HG03378 (cell line): ENCODE data around the gene MEF2B.
"Not testable (repeated sequence)": the region's sequence is repeated elsewhere in the genome, so short reads cannot be mapped to it uniquely, and the experiment has no call there.

Experiments used
- ATAC-seq: cut with Tn5 transposase; IDR thresholded peaks from one replicate; pipeline ENCODE4 v1.9.1; 2021; ENCODE audit warnings: mild to moderate bottlenecking, moderate library complexity; ENCODE audit not compliant: unreplicated experiment

MEF2B gene

DNA sequence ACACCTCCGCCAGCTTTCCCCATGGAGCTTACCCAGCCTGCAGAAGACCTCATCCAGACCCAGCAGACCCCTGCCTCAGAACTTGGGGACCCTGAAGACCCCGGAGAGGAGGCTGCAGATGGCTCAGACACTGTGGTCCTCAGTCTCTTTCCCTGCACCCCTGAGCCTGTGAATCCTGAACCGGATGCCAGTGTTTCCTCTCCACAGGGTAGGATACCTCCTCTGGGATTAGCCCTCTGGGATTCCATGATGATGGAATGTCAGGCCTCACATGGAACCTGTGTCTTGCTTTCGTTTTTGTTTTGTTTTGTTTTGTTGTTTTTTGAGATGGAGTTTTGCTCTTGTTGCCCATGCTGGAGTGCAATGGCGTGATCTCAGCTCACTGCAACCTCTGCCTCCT, 23.9 kb upstream of the MEF2B start:
- no peak for ATAC-seq

DNA sequence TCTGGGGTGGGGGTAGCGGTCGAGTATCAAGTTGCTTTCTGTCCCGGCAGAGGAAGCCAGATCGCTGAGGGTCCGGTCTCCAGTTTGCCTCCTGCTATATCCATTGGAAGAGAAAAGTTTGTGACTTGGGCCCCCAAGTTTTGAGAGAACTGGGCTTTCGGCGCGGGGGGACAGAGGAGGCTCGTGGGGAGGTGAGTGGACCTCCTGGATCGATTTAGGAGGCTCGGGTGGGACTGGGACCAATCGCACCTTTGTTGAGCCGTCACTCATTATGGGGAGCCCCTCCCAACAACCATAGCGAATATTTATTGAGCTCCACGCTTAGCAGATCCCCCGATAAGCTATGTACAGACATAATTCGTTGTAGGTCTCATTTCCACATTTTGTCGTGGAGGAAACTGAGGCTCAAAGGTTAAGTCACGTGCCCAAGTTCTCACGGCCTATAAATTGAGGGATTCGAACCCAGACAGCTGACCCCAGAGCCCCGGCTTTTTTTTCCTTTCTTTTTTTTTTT, 22.9 kb upstream of the MEF2B start:
- no peak for ATAC-seq

DNA sequence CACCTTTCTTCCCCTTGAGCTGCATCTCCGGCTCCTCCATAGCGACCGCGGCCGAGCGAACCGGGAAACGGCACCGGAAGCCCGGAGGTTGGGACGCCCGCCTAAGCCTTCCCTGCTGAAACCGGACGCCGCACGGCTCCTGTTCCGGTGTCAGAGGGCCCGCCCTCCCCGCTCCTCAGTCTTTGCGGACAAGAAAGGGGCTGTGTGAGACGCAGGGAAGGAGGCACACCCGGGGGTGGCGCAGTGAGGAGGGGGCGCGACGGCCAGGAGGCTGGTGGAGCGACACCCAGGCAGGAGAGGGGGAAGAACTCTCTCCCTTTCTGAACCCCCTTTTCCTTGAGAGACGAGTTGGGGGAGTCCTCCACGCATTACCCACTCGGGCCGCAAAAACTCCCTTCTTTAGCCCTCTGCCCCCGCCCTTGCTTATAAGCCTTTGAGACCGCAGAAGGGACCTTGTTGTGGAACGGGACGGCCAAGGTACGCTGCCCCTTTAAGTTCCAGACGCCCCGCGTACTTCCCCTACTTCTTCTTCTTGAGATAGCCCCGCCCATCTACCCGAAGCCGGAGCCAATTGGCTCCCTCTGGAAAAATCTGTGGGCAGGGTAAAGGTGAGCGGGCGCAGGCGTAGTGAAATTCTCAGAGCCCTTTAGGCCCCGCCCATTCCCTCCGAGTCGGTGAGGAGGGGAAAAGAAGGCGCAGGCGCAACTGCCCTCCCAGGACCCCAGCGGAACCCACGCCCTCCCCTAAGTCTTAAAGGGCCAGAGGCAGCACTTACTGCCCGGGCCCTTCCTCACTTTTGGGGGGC, 22.2 kb upstream of the MEF2B start, which contains the start of the genes BORCS8 and RFXANK:
BORCS8 (minus strand) TSS at position 75 of the 805 bp plus-strand sequence; CDS start at position 40, 35 bp downstream.
RFXANK (plus strand) TSS at position 181 of the 805 bp plus-strand sequence. CDS start 1,689 bp downstream, outside the sequence.
- peak; percentile 85 for ATAC-seq

DNA sequence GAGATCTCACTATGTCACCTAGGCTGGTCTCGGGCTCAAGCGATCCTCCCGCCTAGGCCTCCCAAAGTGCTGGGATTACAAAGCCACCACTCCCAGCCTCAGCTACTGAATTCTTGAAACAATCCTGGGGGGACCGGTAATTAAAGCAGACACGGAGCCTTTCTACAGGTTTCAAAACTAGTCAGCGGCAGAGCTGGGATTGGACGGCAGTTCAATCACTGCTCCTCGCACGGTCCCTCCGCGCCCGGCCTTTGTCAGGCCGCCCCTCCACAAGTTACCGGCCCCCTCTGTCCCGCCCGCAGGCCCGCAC, 21.7 kb upstream of the MEF2B start:
- ATAC-seq = peak; percentile 7

DNA sequence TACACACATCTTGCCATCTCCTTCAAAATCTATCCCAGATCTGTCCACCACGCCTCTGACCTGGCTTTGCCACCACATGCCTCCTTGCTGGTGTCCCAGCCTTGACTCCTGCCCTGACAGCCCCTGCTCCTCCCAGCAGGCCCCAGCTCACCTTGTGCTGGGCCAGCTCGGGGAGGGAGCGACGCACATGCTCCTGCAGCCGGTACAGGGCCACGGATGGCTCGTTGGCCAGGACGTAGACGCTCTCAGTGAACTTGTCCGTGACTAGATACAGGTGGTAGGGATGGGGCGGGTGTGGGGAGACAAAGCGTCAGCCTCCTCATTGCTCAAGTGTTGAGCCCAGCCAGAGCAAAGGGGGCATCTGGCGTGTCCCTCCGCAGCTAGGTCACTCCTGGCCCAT, 16.7 kb upstream of the MEF2B start:
- ATAC-seq = no peak

DNA sequence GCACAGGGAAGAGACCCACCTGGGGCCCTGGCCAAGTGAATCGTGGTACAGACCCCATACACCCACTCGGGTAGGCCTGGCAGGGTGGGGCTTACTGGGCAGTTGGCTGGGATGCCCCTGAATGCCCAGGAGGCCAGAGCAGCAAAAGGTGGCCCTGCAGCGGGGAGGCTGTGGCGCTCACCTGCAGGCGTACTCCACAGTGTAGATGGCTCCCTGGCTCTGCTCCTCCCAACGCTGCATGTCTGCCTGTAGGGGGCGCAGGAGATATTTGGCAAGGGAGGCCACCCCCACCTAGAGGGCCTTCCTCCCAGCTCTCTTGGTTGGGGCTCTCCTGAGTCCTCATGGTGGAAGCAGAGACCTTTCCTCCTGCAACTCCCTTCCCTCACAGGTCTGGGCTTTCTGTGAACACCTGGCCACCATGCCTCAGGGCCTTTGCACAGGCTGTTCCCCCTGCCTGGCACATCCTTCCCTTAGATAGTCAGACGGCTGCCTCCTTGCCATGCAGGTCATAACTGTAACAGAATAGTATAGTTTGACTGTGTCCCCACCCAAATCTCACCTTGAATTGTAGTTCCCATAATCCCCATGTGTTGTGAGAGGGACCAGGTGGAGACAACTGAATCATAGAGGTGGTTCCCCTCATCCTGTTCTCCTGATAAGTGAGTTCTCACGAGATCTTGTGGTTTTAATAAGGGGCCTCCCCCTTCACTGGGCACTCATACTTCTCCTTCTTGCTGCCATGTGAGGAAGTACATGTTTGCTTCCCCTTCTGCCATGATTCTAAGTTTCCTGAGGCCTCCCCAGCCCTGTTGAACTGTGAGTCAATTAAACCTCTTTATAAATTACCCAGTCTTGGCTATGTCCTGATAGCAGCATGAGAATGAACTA, 16.0 kb upstream of the MEF2B start:
- ATAC-seq = no peak

DNA sequence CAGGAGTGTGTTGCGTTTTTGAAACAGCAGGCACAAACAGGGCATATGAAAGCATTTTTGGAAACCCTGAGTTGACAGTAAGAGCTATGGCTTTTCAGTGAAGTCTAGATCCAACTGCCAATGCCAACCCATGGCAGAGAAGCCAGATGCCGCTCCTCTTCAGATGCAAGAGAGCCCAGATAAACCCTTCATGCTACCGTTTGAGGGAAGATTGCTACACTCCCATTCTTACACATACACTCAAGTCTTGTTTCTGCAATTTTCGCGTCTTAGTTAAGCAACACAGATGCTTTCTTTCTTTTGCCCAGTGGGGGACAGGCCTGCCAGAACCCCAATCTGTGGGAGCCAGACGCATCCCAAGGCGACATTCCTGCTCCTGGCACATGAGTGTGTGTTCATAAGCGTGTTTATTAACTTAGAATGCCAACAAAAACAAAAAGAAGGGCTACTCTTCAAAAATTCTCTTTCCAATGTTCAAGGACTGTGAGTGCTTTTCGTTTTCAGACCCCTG, 11.5 kb upstream of the MEF2B start:
- ATAC-seq = no peak

DNA sequence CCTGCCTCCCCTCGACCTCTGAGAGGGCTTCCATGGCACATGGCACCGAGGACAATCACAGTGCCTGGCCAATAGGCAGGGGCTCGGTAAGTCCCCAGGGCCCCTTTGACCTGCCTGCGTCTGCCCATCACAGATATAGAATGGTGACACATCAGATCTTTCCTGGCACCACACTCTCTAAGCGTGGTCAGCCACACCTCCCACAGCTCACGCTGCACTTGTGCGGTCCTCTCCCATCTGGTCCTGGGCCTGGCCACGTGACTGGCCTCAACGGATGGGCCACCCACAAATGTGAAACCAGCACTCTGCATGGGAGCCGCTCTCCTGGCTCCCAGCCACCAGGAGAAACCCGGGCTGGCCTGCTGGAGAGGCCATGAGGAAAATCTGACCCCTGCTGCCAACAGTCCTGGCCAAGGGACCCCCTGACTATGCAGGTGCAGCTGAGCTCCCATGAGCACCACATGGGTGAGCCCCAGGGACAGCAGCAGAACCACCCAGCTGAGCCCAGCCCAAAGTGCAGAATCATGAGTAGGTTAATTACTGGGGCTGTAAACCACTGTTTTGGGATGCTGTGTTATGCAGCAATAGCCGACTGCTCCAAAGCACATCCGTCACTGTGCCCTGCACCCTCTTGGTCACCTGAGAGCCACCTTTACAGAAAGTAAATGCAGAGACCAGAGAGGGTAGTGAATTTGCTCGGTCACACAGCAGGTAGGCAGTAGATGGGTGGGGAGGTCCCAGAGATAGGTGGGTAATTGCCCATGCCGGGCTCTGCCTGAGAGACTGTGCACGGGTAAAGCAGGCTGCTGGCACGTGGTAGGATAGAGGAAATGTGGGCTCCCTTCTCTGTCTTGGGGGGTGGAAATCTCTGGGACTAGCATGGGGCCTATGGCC, 9.7 kb upstream of the MEF2B start:
- no peak for ATAC-seq

DNA sequence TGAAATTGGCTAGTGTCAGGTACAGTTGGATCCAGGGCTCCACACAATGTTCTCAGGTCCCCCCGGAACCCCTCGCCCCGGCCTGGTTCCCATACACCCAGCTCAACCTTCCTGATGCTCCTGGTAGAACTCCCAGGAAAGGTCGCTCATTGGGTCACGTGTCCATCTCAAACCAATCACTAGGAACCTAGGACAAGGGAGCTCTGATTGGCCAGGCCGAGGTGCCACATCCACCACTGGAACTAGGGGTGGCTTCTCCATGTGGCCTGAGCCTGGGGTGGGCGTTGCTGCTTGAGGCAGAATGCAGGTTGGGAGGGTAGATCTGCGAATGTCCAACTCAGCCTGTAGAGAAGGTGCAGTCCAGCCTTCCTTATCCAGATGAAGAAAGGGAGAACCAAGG, 6.9 kb upstream of the MEF2B start:
- ATAC-seq = no peak

DNA sequence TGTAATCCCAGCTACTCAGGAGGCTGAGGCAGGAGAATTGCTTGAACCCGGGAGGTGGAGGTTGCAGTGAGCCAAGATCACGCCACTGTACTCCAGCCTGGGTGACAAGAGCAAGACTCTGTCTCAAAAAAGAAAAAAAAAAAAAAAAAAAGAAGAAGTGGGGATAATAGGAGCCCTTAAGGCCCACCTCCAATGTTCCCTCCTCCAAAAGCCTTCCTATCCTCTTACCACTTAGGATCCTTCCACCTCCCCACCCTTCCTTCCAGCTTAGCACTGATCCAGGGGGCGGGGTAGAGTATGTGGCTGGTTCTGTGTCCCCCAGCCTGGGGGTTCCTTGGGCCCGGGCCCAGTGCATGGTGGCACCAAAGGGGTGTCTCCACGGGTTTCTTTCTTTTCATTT, 3.2 kb upstream of the MEF2B start:
- ATAC-seq = not testable (repeated sequence)

DNA sequence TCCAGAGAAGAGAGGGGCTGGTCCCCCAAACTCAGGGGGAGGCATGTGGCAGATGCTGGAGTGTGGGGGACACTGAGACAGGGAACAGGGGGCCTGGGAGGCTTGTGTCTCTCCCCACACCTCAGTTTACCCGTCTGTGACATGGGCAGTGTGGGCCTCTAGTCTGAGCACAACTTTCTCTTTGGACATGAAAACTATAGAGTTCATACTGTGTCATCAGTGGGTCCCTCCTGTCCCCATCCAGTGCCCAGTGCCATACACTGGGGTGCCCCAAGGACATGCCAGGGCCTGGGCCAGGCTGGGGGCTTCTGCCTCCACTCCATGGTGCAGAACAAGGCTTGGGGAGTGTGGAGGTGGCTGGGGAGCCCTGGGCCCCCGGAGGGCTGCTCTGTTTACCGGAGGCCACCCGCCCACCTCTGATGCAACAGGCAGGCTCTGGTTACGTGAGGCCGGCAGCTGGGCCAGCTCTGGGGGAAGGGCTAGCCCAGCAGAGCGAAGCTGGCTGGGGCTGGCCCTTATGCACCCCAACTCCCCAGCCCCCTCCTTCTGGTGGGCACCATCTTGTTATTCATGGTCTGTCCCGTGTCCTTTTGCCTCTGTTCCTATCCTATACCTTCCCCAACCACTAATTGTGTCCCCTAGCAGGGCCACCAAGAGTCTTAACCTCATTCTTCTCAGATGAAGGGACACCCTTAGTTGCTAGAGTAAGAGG, 1.9 kb upstream of the MEF2B start:
- no peak for ATAC-seq

DNA sequence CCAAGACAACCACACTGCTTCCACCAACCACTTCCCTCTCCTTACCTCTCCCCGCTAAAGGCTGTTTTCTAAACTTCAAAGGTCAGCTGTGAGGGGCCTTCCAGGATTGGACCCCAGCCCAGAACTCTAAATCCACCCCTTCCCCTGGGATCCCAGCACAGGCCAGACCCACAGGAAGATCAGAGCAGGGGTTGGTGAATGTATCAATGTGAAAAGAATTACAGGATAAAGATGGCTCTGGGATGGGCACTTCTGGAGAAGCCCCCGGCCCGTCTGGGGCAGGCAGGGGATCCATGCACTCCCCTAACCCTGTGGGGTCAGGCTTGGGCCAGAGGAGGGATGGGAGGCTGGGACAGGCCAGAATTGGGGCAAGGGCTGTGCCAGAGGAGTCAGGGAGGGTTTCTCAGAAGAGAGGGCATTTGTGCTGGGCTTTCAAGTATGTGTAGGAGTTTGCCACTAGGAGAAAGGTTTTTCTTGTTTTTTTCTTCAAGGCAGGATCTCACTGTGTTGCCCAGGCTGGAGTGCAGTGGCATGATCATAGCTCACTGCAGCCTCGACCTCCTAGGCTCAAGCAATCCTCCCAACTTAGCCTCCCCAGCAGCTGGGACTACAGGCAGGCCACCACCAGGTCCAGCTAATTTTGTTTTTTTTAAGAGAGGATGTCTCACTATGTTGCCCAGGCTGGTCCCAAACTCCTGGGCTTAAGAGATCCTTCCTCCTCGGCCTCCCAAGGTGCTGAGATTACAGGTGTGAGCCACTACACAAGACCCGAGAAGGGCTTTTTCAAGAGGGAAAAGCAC, 1.0 kb upstream of the MEF2B start:
- ATAC-seq = no peak

DNA sequence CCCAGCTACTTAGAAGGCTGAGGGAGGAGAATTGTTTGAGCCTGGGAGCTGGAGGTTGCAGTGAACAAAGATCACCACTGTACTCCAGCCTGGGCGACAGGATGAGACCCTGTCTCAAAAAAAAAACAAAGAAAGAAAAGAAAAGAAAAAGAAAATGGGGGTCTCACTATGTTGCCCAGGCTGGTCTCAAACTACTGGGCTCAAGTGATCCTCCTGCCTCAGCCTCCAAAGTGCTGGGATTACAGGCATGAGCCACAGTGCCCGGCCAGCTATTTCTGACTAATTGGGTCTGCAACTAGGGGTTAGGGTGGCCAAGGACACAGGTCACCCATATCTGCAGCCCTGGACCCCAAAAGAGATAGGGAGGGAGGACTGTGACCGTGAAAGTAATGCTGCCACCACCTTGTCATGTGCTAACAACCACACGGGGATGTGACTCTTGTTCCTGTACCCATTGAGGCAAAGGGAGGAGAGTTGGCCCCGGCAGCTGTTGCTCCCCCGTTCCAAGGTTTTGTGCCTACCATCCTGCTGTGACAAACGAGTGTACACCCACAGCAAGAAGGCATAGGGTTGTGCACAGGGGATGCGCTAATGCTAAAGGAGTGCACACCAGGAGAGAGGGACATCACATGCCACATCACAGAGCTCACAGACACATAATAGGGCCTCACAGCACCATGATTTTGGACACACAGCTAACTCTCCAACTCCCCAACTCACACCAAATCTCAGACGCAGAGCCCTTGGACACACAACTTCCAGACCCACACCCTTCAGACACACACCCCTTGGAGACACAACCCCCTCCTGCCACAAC, 619 bp downstream of the MEF2B start:
- ATAC-seq = no peak

DNA sequence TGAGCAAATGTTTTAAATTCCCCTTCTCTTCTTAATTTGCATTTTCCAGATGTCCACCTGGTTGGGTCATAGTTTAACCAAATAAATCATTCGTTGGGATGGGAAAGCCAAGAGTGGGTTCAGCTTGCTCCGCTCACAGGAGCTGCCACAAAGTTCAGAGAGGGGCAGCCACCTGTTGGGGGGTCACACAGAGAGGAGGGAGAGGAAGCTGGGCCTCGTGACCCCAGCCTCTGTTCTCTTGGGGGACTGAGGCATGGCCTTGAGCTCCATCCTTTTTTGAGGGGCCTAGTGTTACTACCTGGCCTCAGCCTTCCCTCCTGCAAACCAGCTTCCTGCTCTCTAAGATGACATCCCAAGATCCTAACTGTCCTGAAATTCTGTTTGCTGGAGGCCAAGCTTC, 2.5 kb downstream of the MEF2B start:
- ATAC-seq = no peak

DNA sequence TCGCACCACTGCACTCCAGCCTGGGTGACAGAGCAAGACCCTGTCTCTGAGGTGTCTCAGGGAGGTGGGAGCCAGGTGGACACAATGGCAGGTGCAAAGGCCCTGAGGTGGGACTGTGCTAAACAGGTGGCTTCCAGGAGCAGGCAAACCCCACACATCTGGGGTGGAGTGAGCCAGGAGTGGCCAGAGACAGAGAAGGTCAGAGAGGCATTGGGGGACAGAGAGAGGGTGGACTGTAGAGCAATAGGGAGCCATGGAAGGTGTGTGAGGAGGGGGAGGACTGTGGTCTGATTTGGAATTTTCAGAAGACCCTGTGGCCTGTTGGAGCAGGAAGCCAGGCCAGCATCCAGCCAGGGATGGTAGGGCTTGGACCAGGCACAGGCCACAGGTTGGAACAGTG, 4.7 kb downstream of the MEF2B start:
- no peak for ATAC-seq

DNA sequence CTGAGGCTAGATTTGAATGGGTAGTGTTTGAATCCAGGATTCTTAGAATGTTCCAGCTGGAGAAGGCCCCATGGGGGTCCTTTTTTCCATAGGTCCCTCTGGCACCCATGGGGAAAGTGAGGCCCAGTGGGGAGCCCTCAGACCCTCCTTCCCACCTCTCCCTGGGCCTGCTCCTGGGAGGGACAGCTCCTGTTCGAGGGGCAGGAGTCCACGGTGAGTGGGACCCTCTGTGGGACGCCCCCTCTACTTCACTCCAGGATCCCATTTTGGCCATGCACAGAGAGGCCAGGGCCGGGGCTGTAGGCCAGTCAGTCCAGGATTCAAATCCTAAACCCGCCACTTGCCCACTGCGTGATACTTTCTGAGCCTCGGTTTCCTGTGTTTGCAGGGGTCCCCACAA, 7.6 kb downstream of the MEF2B start:
- ATAC-seq = no peak

DNA sequence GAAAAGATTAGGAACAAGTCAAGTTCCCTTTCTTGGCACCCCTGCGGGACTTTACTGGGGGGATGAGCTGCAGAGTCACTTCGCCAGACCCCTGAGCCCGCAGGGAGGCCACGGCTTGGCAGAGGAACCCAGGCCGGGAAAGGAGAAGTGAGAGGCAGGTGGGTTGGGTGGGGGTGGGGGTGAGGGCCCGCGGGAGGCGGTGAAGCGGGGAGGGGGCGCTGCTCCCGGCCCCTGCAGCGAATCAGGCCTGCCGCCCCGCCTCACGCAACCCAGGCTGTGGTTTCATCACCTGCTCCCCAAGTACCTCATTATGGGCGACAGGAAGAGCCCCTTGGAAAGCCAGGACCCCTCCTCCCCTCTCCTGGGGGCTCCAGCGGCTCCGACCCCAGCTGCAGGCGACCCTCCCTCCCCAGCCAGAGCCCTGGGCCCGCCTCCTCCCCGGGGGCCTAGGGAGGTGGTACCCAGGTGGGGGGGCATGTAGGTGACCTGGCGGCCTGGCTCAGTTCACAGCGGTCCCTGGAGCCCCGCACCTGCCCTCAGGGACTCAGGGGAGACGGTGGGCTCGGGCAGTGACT, 9.5 kb downstream of the MEF2B start:
- no peak for ATAC-seq

DNA sequence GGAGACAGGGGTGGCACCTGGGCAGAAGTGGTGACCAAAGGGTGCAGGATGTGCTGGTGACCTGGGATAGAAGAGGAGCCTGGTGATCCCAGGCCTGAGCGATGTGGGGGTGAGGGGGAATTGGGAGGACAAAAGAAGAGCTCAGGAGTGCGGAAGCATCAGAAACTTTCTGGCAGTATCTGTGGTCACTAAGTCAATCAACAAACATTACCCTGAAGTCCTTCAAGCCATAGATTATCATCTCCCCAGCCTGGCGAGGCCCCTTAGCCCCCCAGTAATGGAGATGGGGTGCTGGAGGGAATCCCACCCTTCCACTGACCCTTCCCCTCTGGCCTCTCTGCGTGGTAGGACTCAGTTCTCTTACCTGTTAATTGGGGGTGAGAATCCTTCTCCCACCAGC, 10.5 kb downstream of the MEF2B start:
- no peak for ATAC-seq
